ENCODE data around the gene AKT1S1. TPM values are rescaled to one million over a fixed set of nuclear protein-coding genes. Genes with fewer than 3 reads are reported as not detected.

AKT1S1 gene
- total and polyA plus RNA-seq, 2 of the 13 experiments (the other 11 are each of a cell fraction or from before 2014, with no cell fraction given): 13.5 to 27.8 TPM

- TF ChIP-seq AHDC1 (CRISPR knock-in tag; IDR thresholded peaks at IDR 0.05; ENCODE audit: borderline replicate concordance): no peak
- TF ChIP-seq, protein P1, sequence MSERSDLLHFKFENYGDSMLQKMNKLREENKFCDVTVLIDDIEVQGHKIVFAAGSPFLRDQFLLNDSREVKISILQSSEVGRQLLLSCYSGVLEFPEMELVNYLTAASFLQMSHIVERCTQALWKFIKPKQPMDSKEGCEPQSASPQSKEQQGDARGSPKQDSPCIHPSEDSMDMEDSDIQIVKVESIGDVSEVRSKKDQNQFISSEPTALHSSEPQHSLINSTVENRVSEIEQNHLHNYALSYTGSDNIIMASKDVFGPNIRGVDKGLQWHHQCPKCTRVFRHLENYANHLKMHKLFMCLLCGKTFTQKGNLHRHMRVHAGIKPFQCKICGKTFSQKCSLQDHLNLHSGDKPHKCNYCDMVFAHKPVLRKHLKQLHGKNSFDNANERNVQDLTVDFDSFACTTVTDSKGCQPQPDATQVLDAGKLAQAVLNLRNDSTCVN (CRISPR knock-in tag; IDR thresholded peaks at IDR 0.05; ENCODE audit: borderline replicate concordance): no peak
- TF ChIP-seq, protein P2, sequence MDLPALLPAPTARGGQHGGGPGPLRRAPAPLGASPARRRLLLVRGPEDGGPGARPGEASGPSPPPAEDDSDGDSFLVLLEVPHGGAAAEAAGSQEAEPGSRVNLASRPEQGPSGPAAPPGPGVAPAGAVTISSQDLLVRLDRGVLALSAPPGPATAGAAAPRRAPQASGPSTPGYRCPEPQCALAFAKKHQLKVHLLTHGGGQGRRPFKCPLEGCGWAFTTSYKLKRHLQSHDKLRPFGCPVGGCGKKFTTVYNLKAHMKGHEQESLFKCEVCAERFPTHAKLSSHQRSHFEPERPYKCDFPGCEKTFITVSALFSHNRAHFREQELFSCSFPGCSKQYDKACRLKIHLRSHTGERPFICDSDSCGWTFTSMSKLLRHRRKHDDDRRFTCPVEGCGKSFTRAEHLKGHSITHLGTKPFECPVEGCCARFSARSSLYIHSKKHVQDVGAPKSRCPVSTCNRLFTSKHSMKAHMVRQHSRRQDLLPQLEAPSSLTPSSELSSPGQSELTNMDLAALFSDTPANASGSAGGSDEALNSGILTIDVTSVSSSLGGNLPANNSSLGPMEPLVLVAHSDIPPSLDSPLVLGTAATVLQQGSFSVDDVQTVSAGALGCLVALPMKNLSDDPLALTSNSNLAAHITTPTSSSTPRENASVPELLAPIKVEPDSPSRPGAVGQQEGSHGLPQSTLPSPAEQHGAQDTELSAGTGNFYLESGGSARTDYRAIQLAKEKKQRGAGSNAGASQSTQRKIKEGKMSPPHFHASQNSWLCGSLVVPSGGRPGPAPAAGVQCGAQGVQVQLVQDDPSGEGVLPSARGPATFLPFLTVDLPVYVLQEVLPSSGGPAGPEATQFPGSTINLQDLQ (CRISPR knock-in tag; IDR thresholded peaks at IDR 0.05): no peak
- TF ChIP-seq BRD4 (CRISPR knock-in tag; IDR thresholded peaks at IDR 0.05): no peak
- TF ChIP-seq TSC22D2 (CRISPR knock-in tag; IDR thresholded peaks at IDR 0.05; ENCODE audit: borderline replicate concordance): peak; percentile 62
- TF ChIP-seq ARID2 (CRISPR knock-in tag; IDR thresholded peaks at IDR 0.05; ENCODE audit: borderline replicate concordance): no peak
- no peak for TF ChIP-seq NFATC3 (CRISPR knock-in tag; IDR thresholded peaks at IDR 0.05)
- no peak for TF ChIP-seq PRPF4 (IDR thresholded peaks at IDR 0.05; ENCODE audit: low read depth, low read length, poor library complexity, severe bottlenecking)
- TF ChIP-seq, protein P3, sequence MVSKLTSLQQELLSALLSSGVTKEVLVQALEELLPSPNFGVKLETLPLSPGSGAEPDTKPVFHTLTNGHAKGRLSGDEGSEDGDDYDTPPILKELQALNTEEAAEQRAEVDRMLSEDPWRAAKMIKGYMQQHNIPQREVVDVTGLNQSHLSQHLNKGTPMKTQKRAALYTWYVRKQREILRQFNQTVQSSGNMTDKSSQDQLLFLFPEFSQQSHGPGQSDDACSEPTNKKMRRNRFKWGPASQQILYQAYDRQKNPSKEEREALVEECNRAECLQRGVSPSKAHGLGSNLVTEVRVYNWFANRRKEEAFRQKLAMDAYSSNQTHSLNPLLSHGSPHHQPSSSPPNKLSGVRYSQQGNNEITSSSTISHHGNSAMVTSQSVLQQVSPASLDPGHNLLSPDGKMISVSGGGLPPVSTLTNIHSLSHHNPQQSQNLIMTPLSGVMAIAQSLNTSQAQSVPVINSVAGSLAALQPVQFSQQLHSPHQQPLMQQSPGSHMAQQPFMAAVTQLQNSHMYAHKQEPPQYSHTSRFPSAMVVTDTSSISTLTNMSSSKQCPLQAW (CRISPR knock-in tag; IDR thresholded peaks at IDR 0.05): no peak
- TF ChIP-seq, protein P4, sequence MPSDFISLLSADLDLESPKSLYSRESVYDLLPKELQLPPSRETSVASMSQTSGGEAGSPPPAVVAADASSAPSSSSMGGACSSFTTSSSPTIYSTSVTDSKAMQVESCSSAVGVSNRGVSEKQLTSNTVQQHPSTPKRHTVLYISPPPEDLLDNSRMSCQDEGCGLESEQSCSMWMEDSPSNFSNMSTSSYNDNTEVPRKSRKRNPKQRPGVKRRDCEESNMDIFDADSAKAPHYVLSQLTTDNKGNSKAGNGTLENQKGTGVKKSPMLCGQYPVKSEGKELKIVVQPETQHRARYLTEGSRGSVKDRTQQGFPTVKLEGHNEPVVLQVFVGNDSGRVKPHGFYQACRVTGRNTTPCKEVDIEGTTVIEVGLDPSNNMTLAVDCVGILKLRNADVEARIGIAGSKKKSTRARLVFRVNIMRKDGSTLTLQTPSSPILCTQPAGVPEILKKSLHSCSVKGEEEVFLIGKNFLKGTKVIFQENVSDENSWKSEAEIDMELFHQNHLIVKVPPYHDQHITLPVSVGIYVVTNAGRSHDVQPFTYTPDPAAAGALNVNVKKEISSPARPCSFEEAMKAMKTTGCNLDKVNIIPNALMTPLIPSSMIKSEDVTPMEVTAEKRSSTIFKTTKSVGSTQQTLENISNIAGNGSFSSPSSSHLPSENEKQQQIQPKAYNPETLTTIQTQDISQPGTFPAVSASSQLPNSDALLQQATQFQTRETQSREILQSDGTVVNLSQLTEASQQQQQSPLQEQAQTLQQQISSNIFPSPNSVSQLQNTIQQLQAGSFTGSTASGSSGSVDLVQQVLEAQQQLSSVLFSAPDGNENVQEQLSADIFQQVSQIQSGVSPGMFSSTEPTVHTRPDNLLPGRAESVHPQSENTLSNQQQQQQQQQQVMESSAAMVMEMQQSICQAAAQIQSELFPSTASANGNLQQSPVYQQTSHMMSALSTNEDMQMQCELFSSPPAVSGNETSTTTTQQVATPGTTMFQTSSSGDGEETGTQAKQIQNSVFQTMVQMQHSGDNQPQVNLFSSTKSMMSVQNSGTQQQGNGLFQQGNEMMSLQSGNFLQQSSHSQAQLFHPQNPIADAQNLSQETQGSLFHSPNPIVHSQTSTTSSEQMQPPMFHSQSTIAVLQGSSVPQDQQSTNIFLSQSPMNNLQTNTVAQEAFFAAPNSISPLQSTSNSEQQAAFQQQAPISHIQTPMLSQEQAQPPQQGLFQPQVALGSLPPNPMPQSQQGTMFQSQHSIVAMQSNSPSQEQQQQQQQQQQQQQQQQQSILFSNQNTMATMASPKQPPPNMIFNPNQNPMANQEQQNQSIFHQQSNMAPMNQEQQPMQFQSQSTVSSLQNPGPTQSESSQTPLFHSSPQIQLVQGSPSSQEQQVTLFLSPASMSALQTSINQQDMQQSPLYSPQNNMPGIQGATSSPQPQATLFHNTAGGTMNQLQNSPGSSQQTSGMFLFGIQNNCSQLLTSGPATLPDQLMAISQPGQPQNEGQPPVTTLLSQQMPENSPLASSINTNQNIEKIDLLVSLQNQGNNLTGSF (CRISPR knock-in tag; IDR thresholded peaks at IDR 0.05): no peak
These were observed 26.4 kb downstream of the AKT1S1 start, which contains the start of gene PTOV1 (continued) for GRCh38 chr19:49850487-49851342.
